ENCODE measurements around the gene RPL27A.
A peak's percentile ranks its signal among the peaks of the same experiment; 100 is the strongest.

RPL27A gene

DNA sequence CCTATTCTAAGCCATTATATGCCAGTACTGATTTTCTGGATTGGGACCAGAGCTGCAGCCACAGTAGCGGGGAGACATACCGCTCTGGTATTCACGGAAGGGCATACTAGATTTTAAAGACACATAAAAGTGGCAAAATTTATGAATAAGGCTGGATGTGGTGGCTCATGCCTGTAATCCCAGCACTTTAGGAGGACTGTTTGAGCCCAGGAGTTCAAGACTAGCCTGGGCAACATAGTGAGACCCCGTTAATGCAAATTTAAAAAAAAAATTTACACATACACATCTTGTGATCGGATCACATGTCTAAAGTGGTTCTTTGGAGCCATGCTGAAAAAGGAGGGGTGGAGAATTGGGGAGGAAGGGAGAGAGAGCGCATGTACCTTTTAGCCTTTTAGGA lies 9.0 kb downstream of the RPL27A start:
- no peak for DNase-seq (ENCODE audit: low read depth)

DNA sequence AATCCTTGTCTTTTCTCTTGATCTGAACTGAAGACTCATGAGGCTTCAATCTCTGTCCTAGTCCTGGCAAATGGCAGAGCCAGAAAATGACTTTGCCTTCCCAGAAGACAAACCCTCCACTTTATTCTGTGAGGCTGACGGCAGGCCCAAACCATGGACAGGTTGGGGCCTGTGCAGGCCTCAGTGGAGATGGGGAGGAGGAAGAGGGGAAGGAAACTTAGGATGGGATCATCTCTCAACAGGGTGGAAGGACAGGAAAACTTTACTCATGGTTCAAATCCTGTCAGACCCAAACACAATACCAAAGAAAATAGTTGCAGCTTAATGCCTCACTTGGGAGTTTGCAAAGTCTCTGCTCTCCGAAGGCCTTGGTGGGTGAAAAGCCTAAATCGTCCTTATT lies 9.8 kb downstream of the RPL27A start:
- no peak for DNase-seq (ENCODE audit: low read depth)
- no peak overlapping the region for H3K4me3 ChIP-seq (ENCODE audit: low read length)
- no peak for TF ChIP-seq CTCF (conservative IDR thresholded peaks at IDR 0.05; ENCODE audit: low read depth, low read length)

More for the DNA sequence above, 9.0 kb downstream of the RPL27A start:
- no peak overlapping the region for H3K4me3 ChIP-seq (ENCODE audit: low read length)
- no peak for TF ChIP-seq CTCF (conservative IDR thresholded peaks at IDR 0.05; ENCODE audit: low read depth, low read length)

GRCh38 chr11:8693010-8693551 lies 10.5 kb downstream of the RPL27A start:
- H3K4me3 ChIP-seq (ENCODE audit: low read length): no peak overlapping the region
- no peak for TF ChIP-seq CTCF (conservative IDR thresholded peaks at IDR 0.05; ENCODE audit: low read depth, low read length)
- no peak for DNase-seq (ENCODE audit: low read depth)

DNA sequence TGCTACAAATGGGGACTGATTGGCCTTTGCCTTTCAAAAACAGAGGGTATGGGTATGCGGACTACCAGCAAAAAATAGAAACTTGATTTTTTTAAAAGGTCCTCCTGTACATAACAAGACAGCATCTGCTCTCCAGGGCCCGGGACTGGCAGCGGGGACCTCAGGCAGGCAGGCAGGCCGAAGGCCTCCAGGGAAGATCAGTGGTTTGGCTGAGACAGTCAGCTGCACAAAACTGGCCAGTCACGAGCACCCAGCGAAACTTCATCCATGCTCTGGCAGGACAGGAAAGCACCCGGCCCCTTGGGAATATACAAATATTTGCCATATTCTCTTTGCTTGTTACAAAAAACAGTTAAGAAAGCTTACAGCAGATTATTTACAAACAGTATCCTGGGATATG lies 11.0 kb downstream of the RPL27A start:
- TF ChIP-seq CTCF (conservative IDR thresholded peaks at IDR 0.05; ENCODE audit: low read depth, low read length): no peak
- no peak for DNase-seq (ENCODE audit: low read depth)
- H3K4me3 ChIP-seq (ENCODE audit: low read length): no peak overlapping the region

DNA sequence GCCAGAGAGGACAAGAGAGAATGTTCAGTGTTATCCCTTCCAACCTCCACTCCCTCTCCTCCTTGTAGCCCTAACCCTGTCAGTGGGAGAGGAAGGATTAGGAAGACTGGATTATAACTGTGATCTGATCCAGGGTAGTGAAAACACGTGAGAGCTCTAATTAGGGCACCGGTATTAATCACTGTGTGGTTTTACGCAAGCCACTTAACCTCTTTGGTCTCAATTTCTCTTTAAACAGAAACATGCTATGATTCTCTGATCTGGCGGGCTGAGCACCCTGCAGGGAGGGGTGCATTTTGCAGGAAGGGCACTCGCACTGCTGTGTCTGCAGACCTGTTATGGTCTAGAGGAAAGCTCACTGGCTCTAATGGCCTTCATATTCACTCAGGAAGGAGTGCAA lies 11.5 kb downstream of the RPL27A start:
- TF ChIP-seq CTCF (conservative IDR thresholded peaks at IDR 0.05; ENCODE audit: low read depth, low read length): no peak
- peak; percentile 61 for DNase-seq (ENCODE audit: low read depth)
- no peak overlapping the region for H3K4me3 ChIP-seq (ENCODE audit: low read length)

- TF ChIP-seq CTCF (conservative IDR thresholded peaks at IDR 0.05; ENCODE audit: low read depth, low read length): no peak
- no peak overlapping the region for H3K4me3 ChIP-seq (ENCODE audit: low read length)
- no peak for DNase-seq (ENCODE audit: low read depth)
These were observed 14.5 kb downstream of the RPL27A start for GRCh38 chr11:8697054-8697453.

DNA sequence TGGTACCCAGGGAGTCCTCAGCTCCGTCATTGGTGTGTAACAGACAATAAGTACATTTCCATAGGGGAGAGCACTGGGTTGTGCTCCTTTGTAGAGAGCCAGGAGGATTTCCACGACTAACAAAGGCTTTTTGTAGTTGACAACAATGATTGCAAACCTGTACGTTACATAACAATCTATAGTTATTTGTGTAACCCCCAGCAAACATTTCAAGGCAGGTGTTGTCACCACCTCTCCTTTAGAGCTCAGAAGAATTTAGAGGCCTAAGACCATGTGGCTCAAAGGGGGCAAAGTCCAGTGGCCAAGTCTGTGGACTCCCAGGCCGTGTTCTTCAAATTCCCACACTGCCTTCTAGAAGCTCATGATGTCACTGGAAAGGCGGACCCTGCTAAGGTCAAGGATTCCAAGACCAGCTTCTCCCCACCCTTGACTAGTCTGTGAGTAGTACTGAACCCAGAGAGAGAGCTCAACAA lies 15.8 kb downstream of the RPL27A start:
- no peak for DNase-seq (ENCODE audit: low read depth)
- TF ChIP-seq CTCF (conservative IDR thresholded peaks at IDR 0.05; ENCODE audit: low read depth, low read length): no peak
- no peak overlapping the region for H3K4me3 ChIP-seq (ENCODE audit: low read length)
